Stimulated activated memory B cell treated with anti-CD40 and anti-IgM and Interleukin-4, amounts not matched to agents 10 μg/mL and 1 μg/mL and 100 μg/mL, for 72 hours (primary cell): ENCODE data around the gene ZCWPW1.
"Not testable (repeated sequence)": the region's sequence is repeated elsewhere in the genome, so short reads cannot be mapped to it uniquely, and the experiment has no call there.

Experiments used
- ATAC-seq: fragments of 150-1000 bp; cut with Tn5 transposase; 2 replicates; pipeline ENCODE4 v1.10.0; 2021
- H3K27ac Mint-ChIP-seq: one replicate; pipeline ENCODE4 v1.8.0; 2022; ENCODE audit warnings: mild to moderate bottlenecking, mixed read lengths
- H3K27me3 Mint-ChIP-seq: one replicate; pipeline ENCODE4 v1.8.0; 2022; ENCODE audit warnings: mixed read lengths
- H3K36me3 Mint-ChIP-seq: one replicate; pipeline ENCODE4 v1.8.0; 2022; ENCODE audit warnings: mixed read lengths
- H3K4me1 Mint-ChIP-seq: one replicate; pipeline ENCODE4 v1.8.0; 2022; ENCODE audit warnings: mixed read lengths
- H3K4me3 Mint-ChIP-seq: one replicate; pipeline ENCODE4 v1.8.0; 2022; ENCODE audit warnings: mild to moderate bottlenecking, moderate library complexity, mixed read lengths
- H3K9me3 Mint-ChIP-seq: one replicate; pipeline ENCODE4 v1.8.0; 2022; ENCODE audit warnings: mixed read lengths

ZCWPW1 gene

GRCh38 chr7:100382234-100382853 lies 46.2 kb downstream of the ZCWPW1 start:
- not testable (repeated sequence) for H3K27ac Mint-ChIP-seq

GRCh38 chr7:100381531-100382233 lies 46.8 kb downstream of the ZCWPW1 start:
- not testable (repeated sequence) for H3K36me3 Mint-ChIP-seq, H3K9me3 Mint-ChIP-seq, H3K27ac Mint-ChIP-seq, H3K27me3 Mint-ChIP-seq, H3K4me3 Mint-ChIP-seq, ATAC-seq
- H3K4me1 Mint-ChIP-seq: peaks cover 18% of the 10 kb centered on the region

More at GRCh38 chr7:100382234-100382853, 46.2 kb downstream of the ZCWPW1 start:
- not testable (repeated sequence) for H3K4me3 Mint-ChIP-seq, ATAC-seq, H3K27me3 Mint-ChIP-seq, H3K9me3 Mint-ChIP-seq, H3K36me3 Mint-ChIP-seq
- peaks cover 18% of the 10 kb centered on the region for H3K4me1 Mint-ChIP-seq

- Mint-ChIP-seq H3K4me1 (peaks cover 27% of the 10 kb centered on the region), H3K27me3 (no peaks in the 10 kb centered on the region), H3K27ac (no peak overlapping the region), H3K9me3 (no peaks in the 10 kb centered on the region), H3K4me3 (no peak overlapping the region), H3K36me3 (no peaks in the 10 kb centered on the region)
- ATAC-seq: no peak
These were observed 48.3 kb downstream of the ZCWPW1 start for GRCh38 chr7:100380196-100380595.

- Mint-ChIP-seq H3K9me3 (no peaks in the 10 kb centered on the region), H3K36me3 (no peaks in the 10 kb centered on the region), H3K27me3 (no peaks in the 10 kb centered on the region), H3K27ac (no peak overlapping the region), H3K4me1 (peaks cover 37% of the 10 kb centered on the region), H3K4me3 (no peak overlapping the region)
- no peak for ATAC-seq
These were observed 50.3 kb downstream of the ZCWPW1 start for GRCh38 chr7:100378114-100378755.

GRCh38 chr7:100376066-100376465 lies 52.4 kb downstream of the ZCWPW1 start:
- Mint-ChIP-seq H3K4me1 (peaks cover 52% of the 10 kb centered on the region), H3K27ac (no peak overlapping the region), H3K36me3 (no peaks in the 10 kb centered on the region)

GRCh38 chr7:100374601-100375000 lies 53.9 kb downstream of the ZCWPW1 start:
- peak overlapping the region; percentile 94 for H3K27ac Mint-ChIP-seq

More at GRCh38 chr7:100376066-100376465, 52.4 kb downstream of the ZCWPW1 start:
- Mint-ChIP-seq H3K9me3 (no peaks in the 10 kb centered on the region), H3K4me3 (no peak overlapping the region), H3K27me3 (no peaks in the 10 kb centered on the region)
- no peak for ATAC-seq

GRCh38 chr7:100373870-100374598 lies 54.5 kb downstream of the ZCWPW1 start:
- peak overlapping the region; percentile 94 for H3K27ac Mint-ChIP-seq
- not testable (repeated sequence) for ATAC-seq, H3K27me3 Mint-ChIP-seq, H3K9me3 Mint-ChIP-seq, H3K36me3 Mint-ChIP-seq
- H3K4me1 Mint-ChIP-seq: peaks cover 63% of the 10 kb centered on the region
- peak overlapping the region; percentile 61 for H3K4me3 Mint-ChIP-seq

More at GRCh38 chr7:100374601-100375000, 53.9 kb downstream of the ZCWPW1 start:
- no peaks in the 10 kb centered on the region for H3K27me3 Mint-ChIP-seq
- peaks cover 57% of the 10 kb centered on the region for H3K4me1 Mint-ChIP-seq
- no peak for ATAC-seq
- peak overlapping the region; percentile 61 for H3K4me3 Mint-ChIP-seq
- H3K9me3 Mint-ChIP-seq: no peaks in the 10 kb centered on the region
- H3K36me3 Mint-ChIP-seq: no peaks in the 10 kb centered on the region

GRCh38 chr7:100373261-100373831 lies 55.2 kb downstream of the ZCWPW1 start, which contains the start of gene PILRA:
PILRA (plus strand) TSS chr7:100373487; CDS start chr7:100373657, 170 bp downstream.
- peak within 1 kb of the TSS; percentile 94 for H3K27ac Mint-ChIP-seq
- peak within 1 kb of the TSS; percentile 61 for H3K4me3 Mint-ChIP-seq
- H3K27me3 Mint-ChIP-seq: no peaks in the 10 kb centered on the region
- no peaks in the 10 kb centered on the region for H3K9me3 Mint-ChIP-seq
- no peak for ATAC-seq
- peaks cover 70% of the 10 kb centered on the region for H3K4me1 Mint-ChIP-seq
- H3K36me3 Mint-ChIP-seq: no peaks in the 10 kb centered on the region

GRCh38 chr7:100372694-100373093 lies 55.8 kb downstream of the ZCWPW1 start:
- Mint-ChIP-seq H3K27ac (peak overlapping the region; percentile 94), H3K36me3 (no peaks in the 10 kb centered on the region), H3K27me3 (no peaks in the 10 kb centered on the region), H3K4me3 (no peak overlapping the region), H3K4me1 (peaks cover 76% of the 10 kb centered on the region), H3K9me3 (no peaks in the 10 kb centered on the region)
- no peak for ATAC-seq

- Mint-ChIP-seq H3K4me3 (no peak overlapping the region), H3K4me1 (peaks cover 81% of the 10 kb centered on the region)
These were observed 56.2 kb downstream of the ZCWPW1 start for GRCh38 chr7:100372256-100372655.

GRCh38 chr7:100371561-100372171 lies 56.8 kb downstream of the ZCWPW1 start:
- no peak overlapping the region for H3K4me3 Mint-ChIP-seq
- no peaks in the 10 kb centered on the region for H3K36me3 Mint-ChIP-seq
- ATAC-seq: no peak
- H3K27me3 Mint-ChIP-seq: no peaks in the 10 kb centered on the region
- peaks cover 87% of the 10 kb centered on the region for H3K4me1 Mint-ChIP-seq
- H3K9me3 Mint-ChIP-seq: no peaks in the 10 kb centered on the region
- H3K27ac Mint-ChIP-seq: peak overlapping the region; percentile 94

More at GRCh38 chr7:100372256-100372655, 56.2 kb downstream of the ZCWPW1 start:
- Mint-ChIP-seq H3K27ac (peak overlapping the region; percentile 94), H3K36me3 (no peaks in the 10 kb centered on the region), H3K9me3 (no peaks in the 10 kb centered on the region), H3K27me3 (no peaks in the 10 kb centered on the region)
- no peak for ATAC-seq

GRCh38 chr7:100370746-100371145 lies 57.8 kb downstream of the ZCWPW1 start:
- ATAC-seq: no peak
- H3K4me1 Mint-ChIP-seq: peaks cover 93% of the 10 kb centered on the region

GRCh38 chr7:100370303-100370702 lies 58.2 kb downstream of the ZCWPW1 start:
- Mint-ChIP-seq H3K36me3 (no peaks in the 10 kb centered on the region), H3K27ac (peak overlapping the region; percentile 94), H3K4me3 (peak overlapping the region; percentile 13), H3K4me1 (peaks cover 93% of the 10 kb centered on the region), H3K27me3 (no peaks in the 10 kb centered on the region), H3K9me3 (no peaks in the 10 kb centered on the region)
- no peak for ATAC-seq

More at GRCh38 chr7:100370746-100371145, 57.8 kb downstream of the ZCWPW1 start:
- H3K9me3 Mint-ChIP-seq: no peaks in the 10 kb centered on the region
- no peaks in the 10 kb centered on the region for H3K27me3 Mint-ChIP-seq
- H3K36me3 Mint-ChIP-seq: no peaks in the 10 kb centered on the region
- peak overlapping the region; percentile 94 for H3K27ac Mint-ChIP-seq
- no peak overlapping the region for H3K4me3 Mint-ChIP-seq

- H3K36me3 Mint-ChIP-seq: peaks cover 6% of the 10 kb centered on the region
- peak overlapping the region; percentile 53 for H3K4me3 Mint-ChIP-seq
- H3K9me3 Mint-ChIP-seq: no peaks in the 10 kb centered on the region
- ATAC-seq: peak; percentile 94
- no peaks in the 10 kb centered on the region for H3K27me3 Mint-ChIP-seq
- peak overlapping the region; percentile 94 for H3K27ac Mint-ChIP-seq
- H3K4me1 Mint-ChIP-seq: peaks cover 88% of the 10 kb centered on the region
These were observed 59.4 kb downstream of the ZCWPW1 start for GRCh38 chr7:100369105-100369504.
